Transverse colon (tissue), 4 donors: Measurements from ENCODE around the gene ELOB. TPM values are rescaled to one million over a fixed set of nuclear protein-coding genes. Genes with fewer than 3 reads are reported as not detected.

ENCODE experiments used
- DNase-seq: peaks from one replicate; pipeline ENCODE4 v3.0.0-alpha.2; 2019
- H3K27ac ChIP-seq, 4 donors: fragments of 200-600 bp; sonication (generic); 2 replicates each; pipeline ENCODE4 v1.5.1; 2016 to 2018; ENCODE audit warnings: inconsistent platforms in 4 of 4
- H3K27me3 ChIP-seq: fragments of 200-600 bp; sonication (generic); 2 replicates; pipeline ENCODE4 v1.5.1; 2017; ENCODE audit warnings: inconsistent platforms
- H3K36me3 ChIP-seq, 4 donors: fragments of 200-600 bp; sonication (generic); 2 replicates each; pipeline ENCODE4 v1.5.1; 2017 to 2019; ENCODE audit warnings: inconsistent platforms in 4 of 4
- H3K4me1 ChIP-seq, 4 donors: fragments of 200-600 bp; sonication (generic); 2 replicates each; pipeline ENCODE4 v1.5.1; 2017 to 2020; ENCODE audit warnings: inconsistent platforms in 4 of 4
- H3K4me3 ChIP-seq, 4 donors: fragments of 200-600 bp; sonication (generic); 1 replicate in 1 of 4; 2 replicates in 3 of 4; pipeline versions ENCODE4 v1.5.1 to v1.6.1; 2017 to 2019; ENCODE audit warnings: inconsistent platforms in 4 of 4
- H3K9me3 ChIP-seq, 2 donors: fragments of 200-600 bp; sonication (generic); 2 replicates each; pipeline ENCODE4 v1.5.1; 2017 to 2019; ENCODE audit warnings: inconsistent platforms in 2 of 2
- EP300 ChIP-seq: sonication (generic); formaldehyde crosslinking; IDR thresholded peaks from one replicate; pipeline ENCODE4 v1.6.1; 2017; ENCODE audit warnings: antibody characterized with exemption, low read depth
- POLR2A ChIP-seq: fragments of 450-650 bp; IDR thresholded peaks from one replicate; pipeline ENCODE4 v1.6.1; 2016; ENCODE audit warnings: antibody characterized with exemption, mild to moderate bottlenecking, moderate library complexity
- POLR2AphosphoS5 ChIP-seq, 3 donors: sonication (generic); formaldehyde crosslinking; IDR thresholded peaks; one replicate each; pipeline ENCODE4 v1.6.1; 2016; ENCODE audit warnings: antibody characterized with exemption in 3 of 3
- WGBS, 2 donors: methylation state at CpG; one replicate each; pipeline ENCODE4 v1.1.5; 2018; ENCODE audit warnings: low coverage in 1 of 2; 5-methylcytosine and 5-hydroxymethylcytosine counted together
- in situ Hi-C, 4 donors: fragments of 200-750 bp; cut with MboI; loops; one replicate each; pipeline versions ENCODE4 v1.15.0 to v1.15.1; 2017; ENCODE audit warnings: low sequenced_read_pairs in 3 of 4, low pct_ligation_motif_present in 1 of 4, low pct_unique_long_range_greater_than_20kb in 1 of 4
- intact Hi-C: fragments of 100-400 bp; cut with DNase I; formaldehyde crosslinking; loops from one replicate; pipeline ENCODE4 v1.15.1; 2023; ENCODE audit warnings: low total_unique reads
- total RNA-seq, 4 donors: library from RNA; depleted of rRNA; stranded (reverse); fragments of >200 nt; gene quantifications; one replicate each; pipeline ENCODE4 v1.1.0, GENCODE V29; 2016
- TF ChIP-seq, protein P1 (sequence below), 5 experiments: fragments of 200-600 bp in 3 of 5; fragments of 450-650 bp in 2 of 5; sonication (generic) in 3 of 5; IDR thresholded peaks; 1 replicate in 2 of 5; 2 replicates in 3 of 5; pipeline ENCODE4 v1.5.1; 2016 to 2017; ENCODE audit warnings: antibody characterized with exemption in 5 of 5, inconsistent platforms in 3 of 5, mild to moderate bottlenecking in 2 of 5, moderate library complexity in 1 of 5

Gene ELOB
- total RNA-seq, 4 donors from 2014 or later, result 133 to 433 (median 288) TPM

GRCh38 chr16:2761472-2761871 is 15.6 kb downstream of the ELOB start:
- Histone ChIP-seq H3K27ac (no peak overlapping the region), H3K4me1 (peaks cover 2 to 35% (median 6%) of the 10 kb centered on the region in 4 donors), H3K36me3 (peaks cover 2 to 93% (median 47%) of the 10 kb centered on the region in 4 donors), H3K27me3 (no peaks in the 10 kb centered on the region), H3K4me3 (no peak overlapping the region), H3K9me3 (no peaks in the 10 kb centered on the region)
- TF ChIP-seq POLR2A (no peak), POLR2AphosphoS5 (IDR thresholded peaks at IDR 0.05) (no peak), EP300 (no peak)
- TF ChIP-seq, protein P1, sequence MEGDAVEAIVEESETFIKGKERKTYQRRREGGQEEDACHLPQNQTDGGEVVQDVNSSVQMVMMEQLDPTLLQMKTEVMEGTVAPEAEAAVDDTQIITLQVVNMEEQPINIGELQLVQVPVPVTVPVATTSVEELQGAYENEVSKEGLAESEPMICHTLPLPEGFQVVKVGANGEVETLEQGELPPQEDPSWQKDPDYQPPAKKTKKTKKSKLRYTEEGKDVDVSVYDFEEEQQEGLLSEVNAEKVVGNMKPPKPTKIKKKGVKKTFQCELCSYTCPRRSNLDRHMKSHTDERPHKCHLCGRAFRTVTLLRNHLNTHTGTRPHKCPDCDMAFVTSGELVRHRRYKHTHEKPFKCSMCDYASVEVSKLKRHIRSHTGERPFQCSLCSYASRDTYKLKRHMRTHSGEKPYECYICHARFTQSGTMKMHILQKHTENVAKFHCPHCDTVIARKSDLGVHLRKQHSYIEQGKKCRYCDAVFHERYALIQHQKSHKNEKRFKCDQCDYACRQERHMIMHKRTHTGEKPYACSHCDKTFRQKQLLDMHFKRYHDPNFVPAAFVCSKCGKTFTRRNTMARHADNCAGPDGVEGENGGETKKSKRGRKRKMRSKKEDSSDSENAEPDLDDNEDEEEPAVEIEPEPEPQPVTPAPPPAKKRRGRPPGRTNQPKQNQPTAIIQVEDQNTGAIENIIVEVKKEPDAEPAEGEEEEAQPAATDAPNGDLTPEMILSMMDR (IDR thresholded peaks at IDR 0.05), result no peak
- DNase-seq, result no peak
- in situ Hi-C loops (no loop called here), intact Hi-C loops (no loop called here)
- WGBS, 2 donors, result 96 to 100% methylated on average over 6 to 10 of the region's 10 CpGs

DNA sequence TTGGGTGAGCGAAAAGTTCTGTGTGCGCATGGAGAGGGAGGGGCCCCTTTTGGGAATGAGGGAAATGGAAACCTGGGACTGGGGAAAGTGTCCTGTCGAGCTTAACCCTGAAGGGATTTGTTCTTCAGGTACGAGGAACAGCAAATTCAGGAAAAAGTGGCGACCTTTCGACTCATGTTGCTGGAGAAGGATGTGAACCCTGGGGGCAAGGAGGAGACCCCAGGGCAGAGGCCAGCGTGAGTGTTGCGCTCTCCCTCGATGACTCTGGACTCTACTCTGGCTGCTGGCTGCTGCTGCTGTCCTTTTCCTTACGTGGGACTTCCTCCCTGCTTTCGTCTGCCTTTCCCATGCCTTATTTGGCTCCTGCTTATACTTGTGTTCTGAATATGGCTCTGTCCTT is 19.7 kb downstream of the ELOB start:
- Histone ChIP-seq H3K4me3 (no peak overlapping the region), H3K9me3 (no peaks in the 10 kb centered on the region), H3K27ac (no peak overlapping the region), H3K4me1 (peaks cover 24 to 64% (median 32%) of the 10 kb centered on the region in 4 donors), H3K27me3 (no peaks in the 10 kb centered on the region), H3K36me3 (peaks cover 2 to 52% (median 29%) of the 10 kb centered on the region in 4 donors)
- WGBS, 2 donors, result 84% methylated on average over 7 to 11 of the region's 11 CpGs
- in situ Hi-C loops, result no loop called here
- no peak for TF ChIP-seq EP300
- no peak for TF ChIP-seq POLR2A
- TF ChIP-seq POLR2AphosphoS5 (IDR thresholded peaks at IDR 0.05), result no peak
- TF ChIP-seq, protein P1 (IDR thresholded peaks at IDR 0.05), result no peak
- DNase-seq, result no peak
- intact Hi-C loops, result no loop called here

DNA sequence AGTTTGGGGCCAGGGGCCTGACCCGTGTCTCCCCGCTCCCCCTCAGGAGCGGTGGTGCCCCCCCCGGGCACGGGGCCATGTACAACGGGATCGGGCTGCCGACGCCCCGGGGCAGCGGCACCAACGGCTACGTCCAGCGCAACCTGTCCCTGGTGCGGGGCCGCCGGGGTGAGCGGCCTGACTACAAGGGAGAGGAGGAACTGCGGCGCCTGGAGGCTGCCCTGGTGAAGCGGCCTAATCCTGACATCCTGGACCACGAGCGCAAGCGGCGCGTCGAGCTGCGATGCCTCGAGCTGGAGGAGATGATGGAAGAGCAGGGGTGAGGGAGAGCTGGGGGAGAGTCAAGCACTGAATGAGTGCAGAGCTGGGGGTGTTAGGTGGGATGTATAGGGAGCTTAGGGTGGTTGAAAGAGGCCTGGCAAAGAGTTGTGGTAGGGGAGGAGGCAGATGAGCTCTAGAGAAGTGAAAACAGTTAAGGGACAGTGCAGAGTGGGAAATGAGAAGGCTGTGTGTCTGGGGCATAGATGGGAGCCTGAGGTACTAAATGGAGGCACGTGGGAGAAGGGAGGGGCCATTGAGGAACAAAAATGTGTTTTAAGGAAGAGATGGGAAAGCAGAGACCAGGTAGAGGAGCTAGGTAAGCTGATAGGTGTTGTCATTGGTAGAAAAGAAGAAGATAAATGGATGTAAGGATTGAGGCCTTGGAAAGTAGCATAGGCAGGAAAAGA is 20.6 kb downstream of the ELOB start:
- no peak for DNase-seq
- WGBS, 2 donors, result 88 to 89% methylated on average over 12 to 30 of the region's 30 CpGs
- in situ Hi-C loops, result no loop called here
- peaks cover 29 to 70% (median 38%) of the 10 kb centered on the region in 4 donors for H3K4me1 ChIP-seq
- H3K9me3 ChIP-seq, result no peaks in the 10 kb centered on the region
- H3K27me3 ChIP-seq, result no peaks in the 10 kb centered on the region
- H3K4me3 ChIP-seq, result no peak overlapping the region
- H3K36me3 ChIP-seq, result peaks cover 2 to 43% (median 25%) of the 10 kb centered on the region in 4 donors
- intact Hi-C loops, result no loop called here
- H3K27ac ChIP-seq, result no peak overlapping the region
- TF ChIP-seq POLR2AphosphoS5 (IDR thresholded peaks at IDR 0.05), result no peak
- no peak for TF ChIP-seq EP300
- no peak for TF ChIP-seq POLR2A
- TF ChIP-seq, protein P1 (IDR thresholded peaks at IDR 0.05), result no peak

DNA sequence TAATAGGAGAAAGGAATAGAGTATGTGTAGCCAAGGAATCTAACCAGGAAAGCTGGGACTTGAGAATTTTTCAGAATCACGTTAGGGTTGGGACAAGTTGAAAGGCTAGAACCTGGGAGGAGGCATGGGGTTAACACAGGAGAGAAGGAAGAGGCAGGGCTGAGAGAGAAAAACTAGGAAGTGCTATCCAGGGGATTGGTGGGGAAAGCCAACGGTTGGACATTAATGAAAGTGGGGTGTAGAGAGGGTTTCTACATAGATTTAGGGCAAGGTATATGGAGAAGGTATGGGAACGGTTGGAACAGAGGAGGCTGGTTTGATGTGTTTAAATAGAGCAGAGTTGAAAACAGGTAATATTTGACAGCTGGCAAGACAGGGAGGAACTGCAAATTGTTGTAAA is 21.9 kb downstream of the ELOB start:
- WGBS, 2 donors, result 20 to 21% methylated on average over 3 of the region's 3 CpGs
- Histone ChIP-seq H3K27me3 (no peaks in the 10 kb centered on the region), H3K9me3 (no peaks in the 10 kb centered on the region), H3K27ac (peak overlapping the region in 2 of 4 donors; percentile 27 to 100), H3K36me3 (peaks cover 2 to 32% (median 18%) of the 10 kb centered on the region in 4 donors), H3K4me3 (peak overlapping the region in 3 of 4 donors; percentile 4 to 94 (median 83)), H3K4me1 (peaks cover 31 to 62% (median 38%) of the 10 kb centered on the region in 4 donors)
- TF ChIP-seq, protein P1 (IDR thresholded peaks at IDR 0.05), result no peak
- TF ChIP-seq POLR2A (no peak), EP300 (no peak), POLR2AphosphoS5 (IDR thresholded peaks at IDR 0.05) (no peak)
- in situ Hi-C loops, result no loop called here
- intact Hi-C loops, result no loop called here
- no peak for DNase-seq
